RWPE1 (cell line): ENCODE results near the gene SLC5A11.
"Not testable (repeated sequence)": the region's sequence is repeated elsewhere in the genome, so short reads cannot be mapped to it uniquely, and the experiment has no call there.

Source experiments
- CTCF ChIA-PET: fragments of 350-600 bp; sonication (Branson Sonifier 250); formaldehyde crosslinking; extraction: SDS; loops from one replicate; lab custom pipeline; 2021; lab: Yijun Ruan, JAX
- POLR2A ChIA-PET: fragments of 400-600 bp; formaldehyde crosslinking; extraction: SDS; loops from one replicate; lab custom pipeline; 2020; ENCODE audit warnings: antibody characterized with exemption; ENCODE audit not compliant: low non-redundant PET; lab: Yijun Ruan, JAX
- DNase-seq: peaks from one replicate; pipeline ENCODE4 v3.0.0; 2012; ENCODE audit warnings: low spot score
- H3K27ac ChIP-seq: fragments of 450-650 bp; 2 replicates; pipeline ENCODE4 v1.5.1; 2017
- TF ChIP-seq, protein P1 (sequence below): fragments of 450-650 bp; conservative IDR thresholded peaks from 2 replicates; pipeline ENCODE4 v1.5.1; 2017; ENCODE audit warnings: low read depth, mild to moderate bottlenecking

Gene SLC5A11

DNA sequence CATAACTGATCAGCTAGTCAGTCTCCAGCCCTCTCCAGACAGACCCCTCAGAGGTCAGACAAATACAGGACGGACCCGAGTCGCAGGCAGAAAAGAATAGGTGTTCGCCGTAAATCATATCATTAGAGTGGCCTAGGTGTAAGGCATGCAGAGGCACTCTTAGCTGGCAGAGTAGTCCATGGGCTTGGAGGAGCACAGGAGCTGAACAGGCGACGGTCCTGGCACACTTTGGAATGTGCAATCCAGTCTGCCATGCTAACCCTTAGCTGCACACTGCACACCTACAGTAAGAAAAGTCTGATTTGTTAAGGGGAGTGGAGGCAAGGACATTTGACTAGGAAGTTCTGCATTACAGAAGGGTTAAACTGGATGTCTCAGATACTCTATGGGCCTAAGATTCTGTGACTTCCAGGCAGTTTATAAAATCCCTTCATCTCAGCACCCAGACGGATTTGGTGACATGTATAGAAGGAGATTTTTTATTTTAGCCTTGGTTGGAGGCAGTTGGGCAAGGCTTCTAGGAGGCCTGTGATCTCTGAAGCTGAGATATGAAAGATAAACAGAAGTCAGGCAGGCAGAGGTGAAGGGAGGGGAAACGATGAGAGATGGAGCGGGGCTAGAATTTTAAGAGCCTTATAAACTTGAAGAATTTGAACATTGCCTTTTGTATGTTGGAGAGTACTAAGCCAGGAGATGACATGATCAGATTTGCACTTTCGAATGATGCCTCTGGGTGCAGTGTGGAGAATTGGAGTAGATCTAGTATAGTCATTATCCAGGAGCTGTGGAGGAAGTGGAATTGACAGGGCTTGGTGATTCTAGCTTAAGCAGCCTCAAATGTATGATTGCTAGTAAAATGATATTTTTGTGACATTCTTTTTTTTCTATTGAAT is 34.6 kb upstream of the SLC5A11 start:
- CTCF ChIA-PET = no interaction called here
- DNase-seq = no peak
- H3K27ac ChIP-seq = no peak overlapping the region
- TF ChIP-seq, protein P1, sequence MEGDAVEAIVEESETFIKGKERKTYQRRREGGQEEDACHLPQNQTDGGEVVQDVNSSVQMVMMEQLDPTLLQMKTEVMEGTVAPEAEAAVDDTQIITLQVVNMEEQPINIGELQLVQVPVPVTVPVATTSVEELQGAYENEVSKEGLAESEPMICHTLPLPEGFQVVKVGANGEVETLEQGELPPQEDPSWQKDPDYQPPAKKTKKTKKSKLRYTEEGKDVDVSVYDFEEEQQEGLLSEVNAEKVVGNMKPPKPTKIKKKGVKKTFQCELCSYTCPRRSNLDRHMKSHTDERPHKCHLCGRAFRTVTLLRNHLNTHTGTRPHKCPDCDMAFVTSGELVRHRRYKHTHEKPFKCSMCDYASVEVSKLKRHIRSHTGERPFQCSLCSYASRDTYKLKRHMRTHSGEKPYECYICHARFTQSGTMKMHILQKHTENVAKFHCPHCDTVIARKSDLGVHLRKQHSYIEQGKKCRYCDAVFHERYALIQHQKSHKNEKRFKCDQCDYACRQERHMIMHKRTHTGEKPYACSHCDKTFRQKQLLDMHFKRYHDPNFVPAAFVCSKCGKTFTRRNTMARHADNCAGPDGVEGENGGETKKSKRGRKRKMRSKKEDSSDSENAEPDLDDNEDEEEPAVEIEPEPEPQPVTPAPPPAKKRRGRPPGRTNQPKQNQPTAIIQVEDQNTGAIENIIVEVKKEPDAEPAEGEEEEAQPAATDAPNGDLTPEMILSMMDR = no peak
- POLR2A ChIA-PET = no interaction called here

- H3K27ac ChIP-seq, CTCF ChIA-PET, DNase-seq, POLR2A ChIA-PET: not testable (repeated sequence)
Observed at GRCh38 chr16:24812813-24813212, 33.0 kb upstream of the SLC5A11 start.

GRCh38 chr16:24815021-24815420 is 30.7 kb upstream of the SLC5A11 start:
- POLR2A ChIA-PET = no interaction called here
- H3K27ac ChIP-seq = no peak overlapping the region
- CTCF ChIA-PET = interaction anchor here (0.6 kb wide), 1 partner anchor 12 kb away, joined by 4 read pairs; no protein-coding TSS in a partner anchor
- TF ChIP-seq, protein P1 = no peak
- DNase-seq = no peak

GRCh38 chr16:24816688-24817087 is 29.1 kb upstream of the SLC5A11 start:
- TF ChIP-seq, protein P1 = no peak
- CTCF ChIA-PET = interaction anchor here (0.6 to 0.9 kb wide), 2 partner anchors 9 to 264 kb away, joined by 3 read pairs; no protein-coding TSS in a partner anchor
- POLR2A ChIA-PET = no interaction called here
- no peak overlapping the region for H3K27ac ChIP-seq
- DNase-seq = no peak

DNA sequence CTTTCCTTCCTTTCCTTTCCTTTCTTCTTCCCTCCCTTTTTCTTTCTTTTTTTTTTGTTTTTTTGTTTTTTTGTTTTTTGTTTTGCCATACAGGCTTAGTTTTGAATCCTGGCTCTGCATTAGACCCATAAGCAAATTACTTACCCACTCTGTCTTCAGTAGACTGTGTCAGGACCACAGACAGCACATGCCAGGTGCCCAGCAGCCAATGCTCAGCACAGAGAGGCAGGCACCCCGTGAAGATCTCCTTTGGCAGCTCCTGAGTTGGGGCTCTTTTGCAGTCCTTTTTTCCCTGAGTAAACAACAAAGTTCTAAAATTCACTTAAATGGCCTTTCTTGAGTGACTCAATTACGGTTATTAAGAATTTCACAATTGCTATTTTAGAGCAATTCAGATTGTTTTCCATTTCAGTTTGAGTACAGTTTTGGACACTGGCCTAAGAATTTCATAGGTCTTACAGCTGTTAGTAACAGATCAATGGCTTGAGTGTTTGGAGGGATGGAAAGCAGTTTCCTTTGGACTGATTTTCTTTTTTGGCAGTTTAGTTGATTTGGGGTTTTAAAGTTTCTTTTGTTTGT is 26.2 kb upstream of the SLC5A11 start:
- H3K27ac ChIP-seq = no peak overlapping the region
- ChIA-PET POLR2A (no interaction called here), CTCF (no interaction called here)
- DNase-seq = no peak
- TF ChIP-seq, protein P1 = no peak

GRCh38 chr16:24820522-24820921 is 25.2 kb upstream of the SLC5A11 start:
- ChIA-PET POLR2A (no interaction called here), CTCF (interaction anchor here (0.6 kb wide), 1 partner anchor 307 kb away, joined by 3 read pairs; no protein-coding TSS in a partner anchor)
- DNase-seq = no peak
- TF ChIP-seq, protein P1 = no peak
- H3K27ac ChIP-seq = no peak overlapping the region
